Brain microvascular endothelial cell (primary cell): Measurements from ENCODE around the gene EPM2AIP1.
"Not testable (repeated sequence)": the region's sequence is repeated elsewhere in the genome, so short reads cannot be mapped to it uniquely, and the experiment has no call there.

Source experiments
- DNase-seq: peaks from one replicate; pipeline ENCODE4 v3.0.0-alpha.2; 2020
- H3K27ac ChIP-seq: fragments of 250-450 bp; sonication (Bioruptor Pico); 2 replicates; pipeline ENCODE4 v1.5.1; 2020; ENCODE audit warnings: mild to moderate bottlenecking, moderate library complexity
- H3K27me3 ChIP-seq: fragments of 250-450 bp; sonication (Bioruptor Pico); replicated peaks from 2 replicates; pipeline ENCODE4 v1.5.1; 2020; ENCODE audit warnings: mild to moderate bottlenecking
- H3K36me3 ChIP-seq: fragments of 250-450 bp; sonication (Bioruptor Pico); replicated peaks from 2 replicates; pipeline ENCODE4 v1.5.1; 2020; ENCODE audit warnings: mild to moderate bottlenecking
- H3K4me3 ChIP-seq: 2 replicates; pipeline ENCODE4 v1.5.1; 2011; ENCODE audit warnings: low read depth, mild to moderate bottlenecking, control low read depth, low read length, moderate library complexity
- in situ Hi-C: cut with HindIII; loops from 2 replicates; pipeline ENCODE4 v1.10.0; 2017; ENCODE audit warnings: low sequenced_read_pairs, low pct_ligation_motif_present
- TF ChIP-seq, protein P1 (sequence below): IDR thresholded peaks from 2 replicates; pipeline ENCODE4 v1.5.1; 2011; ENCODE audit warnings: low read depth, mild to moderate bottlenecking, moderate library complexity, low read length, control low read depth, inconsistent platforms; ENCODE audit errors: missing control alignments

Gene EPM2AIP1

DNA sequence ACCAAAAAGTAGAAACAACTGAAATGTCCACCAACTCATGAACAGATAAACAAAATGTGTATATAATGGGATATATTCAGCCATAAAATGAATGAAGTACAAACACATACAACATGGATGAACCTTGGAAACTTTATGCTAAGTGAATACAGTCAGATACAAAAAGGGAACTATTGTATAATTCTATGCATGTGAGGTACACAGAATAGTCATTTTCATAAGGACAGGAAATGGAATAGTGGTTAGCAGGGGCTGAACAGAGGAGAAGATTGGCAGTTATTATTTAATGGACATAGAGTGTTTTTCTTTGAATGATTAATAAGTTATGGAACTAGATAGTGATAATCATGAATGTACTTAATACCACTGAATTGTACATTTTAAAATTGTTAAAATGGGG, 28.1 kb downstream of the EPM2AIP1 start:
- no peaks in the 10 kb centered on the region for H3K27me3 ChIP-seq
- no peak for DNase-seq
- no peak overlapping the region for H3K27ac ChIP-seq
- H3K4me3 ChIP-seq = no peak overlapping the region
- TF ChIP-seq, protein P1, sequence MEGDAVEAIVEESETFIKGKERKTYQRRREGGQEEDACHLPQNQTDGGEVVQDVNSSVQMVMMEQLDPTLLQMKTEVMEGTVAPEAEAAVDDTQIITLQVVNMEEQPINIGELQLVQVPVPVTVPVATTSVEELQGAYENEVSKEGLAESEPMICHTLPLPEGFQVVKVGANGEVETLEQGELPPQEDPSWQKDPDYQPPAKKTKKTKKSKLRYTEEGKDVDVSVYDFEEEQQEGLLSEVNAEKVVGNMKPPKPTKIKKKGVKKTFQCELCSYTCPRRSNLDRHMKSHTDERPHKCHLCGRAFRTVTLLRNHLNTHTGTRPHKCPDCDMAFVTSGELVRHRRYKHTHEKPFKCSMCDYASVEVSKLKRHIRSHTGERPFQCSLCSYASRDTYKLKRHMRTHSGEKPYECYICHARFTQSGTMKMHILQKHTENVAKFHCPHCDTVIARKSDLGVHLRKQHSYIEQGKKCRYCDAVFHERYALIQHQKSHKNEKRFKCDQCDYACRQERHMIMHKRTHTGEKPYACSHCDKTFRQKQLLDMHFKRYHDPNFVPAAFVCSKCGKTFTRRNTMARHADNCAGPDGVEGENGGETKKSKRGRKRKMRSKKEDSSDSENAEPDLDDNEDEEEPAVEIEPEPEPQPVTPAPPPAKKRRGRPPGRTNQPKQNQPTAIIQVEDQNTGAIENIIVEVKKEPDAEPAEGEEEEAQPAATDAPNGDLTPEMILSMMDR = no peak
- H3K36me3 ChIP-seq = no peaks in the 10 kb centered on the region
- in situ Hi-C loops = no loop called here

DNA sequence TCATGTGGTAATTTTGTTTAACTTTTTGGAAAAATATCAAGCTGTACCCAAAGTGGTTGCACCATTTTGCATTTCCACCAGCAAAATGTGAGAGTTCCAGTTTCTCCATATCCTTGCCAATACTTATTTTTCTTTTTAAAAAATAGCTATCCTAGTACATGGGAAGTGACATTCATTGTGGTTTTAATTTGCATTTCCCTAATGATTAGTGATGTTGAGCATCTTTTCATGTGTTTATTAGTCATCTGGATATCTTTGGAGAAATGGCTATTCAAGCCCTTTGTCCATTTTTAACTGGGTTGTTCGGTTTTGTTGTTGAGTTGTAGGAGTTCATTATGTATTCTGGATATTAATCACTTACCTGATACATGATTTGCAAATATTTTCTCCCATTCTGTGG, 28.6 kb downstream of the EPM2AIP1 start:
- TF ChIP-seq, protein P1 = no peak
- in situ Hi-C loops = no loop called here
- H3K4me3 ChIP-seq = no peak overlapping the region
- no peak overlapping the region for H3K27ac ChIP-seq
- H3K27me3 ChIP-seq = no peaks in the 10 kb centered on the region
- no peak for DNase-seq
- H3K36me3 ChIP-seq = no peaks in the 10 kb centered on the region

DNA sequence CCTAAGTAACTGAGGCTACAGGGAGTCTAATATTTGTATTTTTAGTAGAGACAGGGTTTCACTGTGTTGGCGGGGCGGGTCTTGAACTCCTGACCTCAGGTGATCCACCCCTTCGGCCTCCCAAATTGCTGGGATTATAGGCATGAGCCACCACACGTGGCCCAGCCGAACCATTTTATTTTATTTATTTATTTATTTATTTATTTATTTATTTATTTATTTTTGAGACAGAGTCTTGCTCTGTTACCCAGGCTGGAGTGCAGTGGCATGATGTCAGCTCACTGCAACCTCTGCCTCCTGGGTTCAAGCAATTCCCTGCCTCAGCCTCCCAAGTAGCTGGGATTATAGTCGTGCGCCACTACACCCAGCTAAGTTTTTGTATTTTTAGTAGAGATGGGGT, 29.9 kb downstream of the EPM2AIP1 start:
- H3K27me3 ChIP-seq, in situ Hi-C loops, DNase-seq, H3K36me3 ChIP-seq, H3K27ac ChIP-seq, H3K4me3 ChIP-seq: not testable (repeated sequence)

- no peak overlapping the region for H3K4me3 ChIP-seq
- DNase-seq = no peak
- in situ Hi-C loops = no loop called here
These were observed 32.4 kb downstream of the EPM2AIP1 start for GRCh38 chr3:36960502-36960901.

DNA sequence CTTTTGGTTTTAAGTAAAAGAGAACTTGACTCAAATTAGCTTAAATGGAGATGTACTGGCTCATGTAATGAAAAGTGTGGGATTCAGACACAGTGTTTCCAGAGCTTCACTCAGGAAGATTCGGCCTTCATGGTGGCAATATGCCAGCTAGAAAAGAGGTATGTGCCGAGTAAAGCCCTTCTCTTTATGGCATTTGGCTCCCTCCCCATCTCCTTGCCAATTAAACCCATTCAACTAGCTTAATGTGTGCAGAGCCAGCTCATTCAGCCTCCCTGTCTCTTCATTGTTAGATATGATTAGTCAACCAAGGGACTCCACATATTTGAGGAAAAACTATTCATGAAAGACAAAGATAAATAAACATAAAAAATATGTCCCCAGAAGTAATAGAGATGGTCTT, 33.1 kb downstream of the EPM2AIP1 start:
- no peak overlapping the region for H3K27ac ChIP-seq
- no peaks in the 10 kb centered on the region for H3K36me3 ChIP-seq
- in situ Hi-C loops = no loop called here
- TF ChIP-seq, protein P1 = no peak
- H3K27me3 ChIP-seq = no peaks in the 10 kb centered on the region
- DNase-seq = no peak
- H3K4me3 ChIP-seq = no peak overlapping the region

More at GRCh38 chr3:36960502-36960901, 32.4 kb downstream of the EPM2AIP1 start:
- H3K27me3 ChIP-seq = no peaks in the 10 kb centered on the region
- TF ChIP-seq, protein P1 = no peak
- no peak overlapping the region for H3K27ac ChIP-seq
- no peaks in the 10 kb centered on the region for H3K36me3 ChIP-seq

- Histone ChIP-seq H3K27ac (peak overlapping the region; percentile 38), H3K36me3 (no peaks in the 10 kb centered on the region), H3K27me3 (no peaks in the 10 kb centered on the region), H3K4me3 (no peak overlapping the region)
- DNase-seq = peak; percentile 75
- TF ChIP-seq, protein P1 = no peak
- in situ Hi-C loops = no loop called here
These were observed 34.9 kb downstream of the EPM2AIP1 start for GRCh38 chr3:36957862-36958686.
